ENCODE measurements around the gene SH3GL1. TPM values are rescaled to one million over a fixed set of nuclear protein-coding genes. Genes with fewer than 3 reads are reported as not detected.

SH3GL1 gene
- total RNA-seq, 1 experiment from 2014 or later: 103 TPM

DNA sequence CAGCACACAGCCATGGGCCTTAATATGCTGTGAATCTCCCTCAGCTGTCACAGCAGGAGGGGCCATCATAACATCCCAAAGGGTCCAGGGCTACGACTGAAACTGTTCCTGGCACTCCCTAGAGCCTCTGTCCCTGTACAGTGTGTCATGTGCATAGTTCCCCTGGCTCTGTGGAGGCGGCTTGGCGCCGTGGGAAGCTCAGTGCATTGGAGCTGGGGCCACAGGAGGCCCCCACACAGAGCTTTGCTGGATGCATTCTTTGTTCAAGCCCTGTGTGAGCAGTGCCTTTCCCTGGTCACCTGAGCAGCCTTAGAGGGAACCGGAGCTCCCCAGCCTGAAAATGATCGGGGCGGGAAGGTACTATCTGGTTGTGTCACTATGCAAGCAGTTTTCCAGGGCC lies 35.9 kb upstream of the SH3GL1 start:
- in situ Hi-C loops (cut with HindIII; ENCODE audit: low pct_unique_long_range_greater_than_20kb, low sequenced_read_pairs): no loop called here

DNA sequence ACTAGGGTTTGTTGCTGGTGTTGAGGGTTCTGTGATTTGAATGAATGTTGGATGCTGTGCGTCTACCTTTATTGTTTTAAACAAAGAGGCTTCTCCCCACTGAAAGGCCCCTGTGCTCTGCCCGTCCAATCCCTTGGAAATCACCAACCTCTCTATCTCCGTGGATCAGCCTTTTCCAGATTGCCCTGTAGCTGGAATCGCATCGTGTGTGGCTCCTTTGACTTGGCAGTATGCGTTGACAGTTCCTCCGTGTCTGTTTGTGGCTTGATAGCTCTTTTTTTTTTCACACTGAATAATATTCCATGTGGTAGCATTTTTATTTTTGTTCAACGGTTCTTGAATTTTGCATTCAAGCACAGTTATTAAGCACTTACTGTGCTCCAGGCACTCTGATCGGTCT lies 34.0 kb upstream of the SH3GL1 start:
- DNase-seq (ENCODE audit: low read depth): no peak
- in situ Hi-C loops (cut with HindIII; ENCODE audit: low pct_unique_long_range_greater_than_20kb, low sequenced_read_pairs): no loop called here

More for the DNA sequence above, 35.9 kb upstream of the SH3GL1 start:
- no peak for DNase-seq (ENCODE audit: low read depth)

- in situ Hi-C loops (cut with HindIII; ENCODE audit: low pct_unique_long_range_greater_than_20kb, low sequenced_read_pairs): no loop called here
- no peak for DNase-seq (ENCODE audit: low read depth)
Measured at GRCh38 chr19:4432918-4433506, 32.7 kb upstream of the SH3GL1 start.

- in situ Hi-C loops (cut with HindIII; ENCODE audit: low pct_unique_long_range_greater_than_20kb, low sequenced_read_pairs): no loop called here
- DNase-seq (ENCODE audit: low read depth): no peak
Measured at GRCh38 chr19:4431808-4432674, 31.7 kb upstream of the SH3GL1 start.

GRCh38 chr19:4431296-4431695 lies 30.9 kb upstream of the SH3GL1 start:
- in situ Hi-C loops (cut with HindIII; ENCODE audit: low pct_unique_long_range_greater_than_20kb, low sequenced_read_pairs): no loop called here

GRCh38 chr19:4430760-4431159 lies 30.4 kb upstream of the SH3GL1 start:
- in situ Hi-C loops (cut with HindIII; ENCODE audit: low pct_unique_long_range_greater_than_20kb, low sequenced_read_pairs): no loop called here
- no peak for DNase-seq (ENCODE audit: low read depth)

More at GRCh38 chr19:4431296-4431695, 30.9 kb upstream of the SH3GL1 start:
- no peak for DNase-seq (ENCODE audit: low read depth)

GRCh38 chr19:4429771-4430171 lies 29.4 kb upstream of the SH3GL1 start:
- DNase-seq (ENCODE audit: low read depth): no peak
- in situ Hi-C loops (cut with HindIII; ENCODE audit: low pct_unique_long_range_greater_than_20kb, low sequenced_read_pairs): no loop called here

GRCh38 chr19:4429256-4429655 lies 28.9 kb upstream of the SH3GL1 start:
- no peak for DNase-seq (ENCODE audit: low read depth)
- in situ Hi-C loops (cut with HindIII; ENCODE audit: low pct_unique_long_range_greater_than_20kb, low sequenced_read_pairs): no loop called here

DNA sequence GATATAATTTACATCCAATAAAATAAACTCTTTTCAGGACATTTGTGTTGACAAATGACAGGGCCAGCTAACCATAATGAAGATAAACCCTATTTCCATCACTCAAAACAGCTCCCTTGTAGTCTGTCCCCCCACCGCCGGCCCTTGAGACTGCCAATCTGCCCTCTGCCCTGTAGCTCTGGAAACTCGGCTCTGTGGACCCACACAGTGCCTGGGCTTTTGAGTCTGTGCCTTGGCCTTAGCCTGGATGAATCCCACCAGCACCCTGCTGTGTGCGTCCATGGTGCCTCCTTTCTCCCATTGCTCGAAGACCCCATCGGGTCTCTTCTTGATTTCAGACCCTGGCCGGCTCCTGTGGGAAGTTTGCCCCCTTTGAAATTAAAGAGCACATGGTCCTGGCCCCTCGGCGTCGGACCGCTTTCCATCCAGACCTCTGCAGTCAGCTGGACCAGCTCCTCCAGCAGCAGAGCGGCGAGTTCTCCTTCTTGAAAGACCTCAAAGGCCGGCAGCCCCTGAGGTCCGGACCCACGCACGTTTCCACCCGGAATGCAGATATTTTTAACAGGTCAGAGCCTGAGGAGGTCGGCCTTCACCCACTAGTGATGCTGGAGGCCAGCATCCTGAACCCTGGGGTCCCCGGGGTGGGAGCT lies 28.1 kb upstream of the SH3GL1 start:
- no peak for DNase-seq (ENCODE audit: low read depth)
- in situ Hi-C loops (cut with HindIII; ENCODE audit: low pct_unique_long_range_greater_than_20kb, low sequenced_read_pairs): no loop called here

DNA sequence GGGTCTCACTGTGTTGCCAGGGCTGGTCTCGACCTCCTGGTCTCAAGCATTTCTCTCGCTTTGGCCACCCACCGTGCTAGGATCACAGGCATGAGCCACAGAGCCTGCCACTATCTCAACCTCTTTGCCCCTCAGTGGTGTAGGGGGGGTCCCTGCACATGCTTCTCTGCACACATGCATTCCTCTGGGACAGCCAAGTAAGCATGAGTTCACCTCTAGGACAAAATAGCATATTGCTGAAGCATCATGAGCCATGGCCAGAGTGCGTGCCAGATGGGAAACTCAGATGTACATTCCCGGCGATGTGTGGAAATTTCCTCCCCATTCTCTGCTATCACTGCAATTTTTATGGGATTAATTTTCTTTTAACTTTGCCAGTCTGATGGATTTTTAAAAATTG lies 25.2 kb upstream of the SH3GL1 start:
- no peak for DNase-seq (ENCODE audit: low read depth)
- in situ Hi-C loops (cut with HindIII; ENCODE audit: low pct_unique_long_range_greater_than_20kb, low sequenced_read_pairs): no loop called here

DNA sequence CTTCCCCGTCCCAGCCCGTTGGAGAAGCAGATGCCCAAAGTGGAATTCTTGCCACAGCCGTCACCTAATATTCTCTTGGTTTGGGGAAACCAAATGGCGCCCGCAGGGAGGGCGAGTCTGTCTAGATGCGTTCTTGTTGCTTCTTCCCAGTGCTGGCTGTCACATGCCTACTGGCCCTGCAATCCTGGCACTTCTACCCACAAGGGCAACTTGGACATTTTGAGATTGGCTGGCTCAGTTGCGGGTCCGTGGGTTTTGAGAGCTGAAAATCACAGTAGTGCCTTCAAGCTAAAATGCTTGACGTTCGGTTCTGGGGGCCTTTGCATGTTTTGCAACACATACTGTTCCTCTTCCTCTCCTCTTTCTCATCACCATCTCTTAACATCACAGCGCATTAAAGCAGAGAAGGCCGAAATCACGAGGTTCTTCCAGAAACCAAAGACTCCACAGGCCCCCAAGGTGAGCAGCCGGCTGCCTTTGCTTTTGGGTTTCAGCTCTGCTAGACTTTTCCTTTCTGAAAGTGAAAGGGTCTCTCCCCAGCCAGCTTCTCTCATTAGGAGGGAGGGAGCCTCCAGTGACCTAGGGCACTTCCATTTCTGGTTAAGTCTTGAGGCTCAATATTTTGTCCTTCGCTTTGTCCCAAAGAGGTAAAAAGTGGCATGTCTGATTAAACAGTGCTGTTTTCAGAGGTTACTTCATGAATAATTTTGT lies 23.2 kb upstream of the SH3GL1 start:
- no peak for DNase-seq (ENCODE audit: low read depth)
- in situ Hi-C loops (cut with HindIII; ENCODE audit: low pct_unique_long_range_greater_than_20kb, low sequenced_read_pairs): no loop called here

DNA sequence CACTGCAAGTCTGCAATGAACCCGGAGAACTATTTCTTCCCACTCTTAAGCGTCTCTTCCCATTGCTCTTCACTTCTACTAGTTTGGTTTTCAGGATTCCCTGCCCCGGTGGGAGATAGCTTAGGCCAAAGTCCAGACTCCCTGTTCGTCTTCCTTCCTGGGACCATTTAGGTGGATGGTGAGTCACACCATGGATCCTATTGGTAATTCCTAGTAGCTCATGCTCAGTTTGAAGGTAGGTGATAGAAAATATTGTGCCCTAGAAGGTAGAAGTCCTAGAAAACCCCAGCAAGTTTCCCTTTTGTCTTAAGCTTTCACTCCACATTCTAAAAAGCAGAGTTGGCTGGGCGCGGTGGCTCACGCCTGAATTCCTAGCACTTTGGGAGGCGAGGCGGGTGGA lies 15.9 kb upstream of the SH3GL1 start:
- no peak for DNase-seq (ENCODE audit: low read depth)
- in situ Hi-C loops (cut with HindIII; ENCODE audit: low pct_unique_long_range_greater_than_20kb, low sequenced_read_pairs): no loop called here

DNA sequence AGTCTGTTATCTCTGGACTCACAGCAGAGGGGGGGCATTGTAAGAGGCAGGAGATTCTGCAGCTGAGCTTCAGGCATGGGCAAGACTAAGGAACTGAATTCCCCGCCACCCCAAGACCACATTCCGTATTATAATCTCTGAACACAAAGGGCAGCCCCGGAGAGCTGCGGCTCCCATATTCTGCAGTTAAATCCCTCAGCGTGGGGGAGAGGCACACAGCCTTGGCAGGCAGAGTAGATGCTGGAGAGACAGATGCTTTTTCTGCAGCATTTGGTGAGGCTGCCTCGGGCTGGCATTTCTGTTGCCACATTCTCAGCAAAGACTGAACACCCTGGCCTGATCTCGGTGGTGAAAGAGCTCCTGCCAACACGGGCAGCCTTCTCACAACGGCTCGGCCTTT lies 15.0 kb upstream of the SH3GL1 start:
- DNase-seq (ENCODE audit: low read depth): no peak
- in situ Hi-C loops (cut with HindIII; ENCODE audit: low pct_unique_long_range_greater_than_20kb, low sequenced_read_pairs): no loop called here

DNA sequence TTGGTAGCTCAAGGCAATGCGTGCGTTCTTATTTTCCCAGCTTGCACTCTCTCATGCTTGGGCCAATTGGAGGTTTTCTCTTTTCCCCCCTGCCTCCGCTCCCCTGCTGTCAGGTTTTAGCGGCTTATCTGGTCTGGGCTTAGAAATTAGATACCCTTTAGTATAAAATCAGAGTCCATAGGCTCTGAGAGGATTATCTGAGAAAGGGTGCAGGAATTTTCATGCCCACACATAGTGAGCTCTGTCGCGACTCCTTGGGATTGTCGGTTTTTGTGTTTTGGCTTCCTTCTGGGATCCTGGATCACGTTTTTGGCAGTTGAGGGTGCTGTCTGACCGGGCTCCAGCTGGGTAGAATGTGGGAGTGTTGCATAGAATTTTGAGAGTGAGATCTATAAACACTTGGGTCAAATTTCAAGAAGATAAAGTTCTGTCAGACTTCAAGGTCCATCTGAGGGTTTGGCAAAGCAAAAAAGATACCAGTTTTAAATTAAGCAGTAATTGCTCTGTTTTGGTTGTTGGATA lies 14.5 kb upstream of the SH3GL1 start:
- DNase-seq (ENCODE audit: low read depth): no peak
- in situ Hi-C loops (cut with HindIII; ENCODE audit: low pct_unique_long_range_greater_than_20kb, low sequenced_read_pairs): no loop called here

- DNase-seq (ENCODE audit: low read depth): no peak
- in situ Hi-C loops (cut with HindIII; ENCODE audit: low pct_unique_long_range_greater_than_20kb, low sequenced_read_pairs): no loop called here
Measured at GRCh38 chr19:4414144-4414799, 13.9 kb upstream of the SH3GL1 start.

- in situ Hi-C loops (cut with HindIII; ENCODE audit: low pct_unique_long_range_greater_than_20kb, low sequenced_read_pairs): no loop called here
- DNase-seq (ENCODE audit: low read depth): no peak
Measured at GRCh38 chr19:4413588-4413987, 13.2 kb upstream of the SH3GL1 start.

DNA sequence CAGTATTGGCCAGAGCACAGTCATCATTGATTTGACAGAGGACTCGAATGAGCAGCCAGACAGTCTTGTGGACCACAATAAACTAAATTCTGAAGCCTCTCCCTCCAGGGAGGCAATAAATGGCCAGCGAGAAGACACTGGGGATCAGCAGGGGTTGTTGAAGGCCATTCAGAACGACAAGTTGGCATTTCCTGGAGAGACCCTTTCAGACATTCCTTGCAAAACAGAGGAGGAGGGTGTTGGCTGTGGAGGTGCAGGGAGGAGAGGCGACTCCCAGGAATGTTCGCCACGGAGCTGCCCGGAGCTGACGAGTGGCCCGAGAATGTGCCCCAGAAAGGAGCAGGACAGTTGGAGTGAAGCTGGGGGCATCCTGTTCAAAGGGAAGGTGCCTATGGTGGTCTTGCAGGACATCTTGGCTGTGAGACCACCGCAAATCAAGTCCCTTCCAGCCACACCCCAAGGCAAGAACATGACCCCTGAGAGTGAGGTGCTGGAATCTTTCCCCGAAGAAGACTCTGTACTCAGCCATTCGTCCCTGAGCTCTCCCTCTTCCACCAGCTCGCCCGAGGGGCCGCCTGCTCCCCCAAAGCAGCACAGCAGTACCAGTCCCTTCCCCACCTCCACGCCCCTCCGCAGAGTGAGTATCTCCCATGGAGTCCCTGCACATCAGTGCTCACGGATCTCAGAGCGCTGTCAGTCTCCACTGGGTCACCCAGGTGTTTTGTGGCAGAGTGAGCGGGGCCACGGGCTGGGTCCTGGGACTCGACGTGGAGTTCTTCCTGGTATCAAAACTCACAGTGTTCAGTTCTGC lies 9.0 kb upstream of the SH3GL1 start:
- no peak for DNase-seq (ENCODE audit: low read depth)
- in situ Hi-C loops (cut with HindIII; ENCODE audit: low pct_unique_long_range_greater_than_20kb, low sequenced_read_pairs): no loop called here
